ENCODE results near the gene PCNX2. TPM values are rescaled to one million over a fixed set of nuclear protein-coding genes. Genes with fewer than 3 reads are reported as not detected.

Gene PCNX2
- total RNA-seq, 2 experiments from 2014 or later = 46.4 to 49.4 TPM

DNA sequence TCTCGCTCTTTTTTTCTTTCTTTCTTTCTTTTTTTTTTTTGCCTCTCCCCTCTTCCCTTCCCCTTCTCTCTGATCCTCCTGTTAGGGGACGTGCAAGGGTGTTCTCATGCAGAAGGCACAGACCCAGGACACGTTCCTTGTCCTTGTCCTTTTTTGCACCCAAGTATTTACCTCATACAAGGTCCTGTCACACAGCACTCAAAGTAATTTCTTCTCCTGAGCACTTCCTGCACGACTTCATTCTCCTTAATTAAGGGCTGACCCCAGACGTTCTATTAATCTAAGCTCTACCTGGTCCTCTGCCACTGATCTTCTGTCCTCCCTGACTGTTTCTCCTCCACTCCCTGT, 424 bp upstream of the PCNX2 start:
- Histone ChIP-seq H3K27ac (ENCODE audit: low read depth in 1 of 2, low read length in 2 of 2) (peak overlapping the region in 1 of 2 donors; percentile 32), H3K36me3 (ENCODE audit: insufficient read depth, low read length) (no peaks in the 10 kb centered on the region), H3K27me3 (ENCODE audit: control insufficient read depth in 1 of 2, insufficient read depth in 2 of 2, low read length in 2 of 2) (no peaks in the 10 kb centered on the region), H3K9me3 (ENCODE audit: control insufficient read depth in 1 of 2, insufficient read depth in 1 of 2, low read length in 2 of 2) (no peaks in the 10 kb centered on the region), H3K4me1 (ENCODE audit: insufficient read depth, low read length) (peaks cover 12% of the 10 kb centered on the region), H3K4me3 (ENCODE audit: low read length) (peak overlapping the region; percentile 65)
- intact Hi-C loops (cut with DNase I, micrococcal nuclease) = loop anchor here (2.0 kb wide), 3 partner anchors 15 to 31 kb away; partner anchors contain the start of gene MAP3K21 (in 1 of the 2)
- Mint-ChIP-seq H3K27ac (peak overlapping the region; percentile 79), H3K9me3 (no peaks in the 10 kb centered on the region), H3K27me3 (no peaks in the 10 kb centered on the region), H3K4me3 (peak overlapping the region; percentile 89), H3K4me1 (ENCODE audit: low read depth) (peaks cover 34% of the 10 kb centered on the region), H3K36me3 (ENCODE audit: low read depth) (no peaks in the 10 kb centered on the region)
- CTCF ChIA-PET = interaction anchor here (1.3 to 1.5 kb wide), 3 partner anchors 9 to 1014 kb away, joined by 3 to 5 read pairs (median 4); no protein-coding TSS in a partner anchor
- no peak for ATAC-seq (ENCODE audit: poor library complexity)
- POLR2A ChIA-PET = interaction anchor here (0.8 to 1.3 kb wide), 2 partner anchors 17 to 32 kb away, joined by 3 to 8 read pairs; partner anchors contain the start of gene MAP3K21
- TF ChIP-seq, protein P1, sequence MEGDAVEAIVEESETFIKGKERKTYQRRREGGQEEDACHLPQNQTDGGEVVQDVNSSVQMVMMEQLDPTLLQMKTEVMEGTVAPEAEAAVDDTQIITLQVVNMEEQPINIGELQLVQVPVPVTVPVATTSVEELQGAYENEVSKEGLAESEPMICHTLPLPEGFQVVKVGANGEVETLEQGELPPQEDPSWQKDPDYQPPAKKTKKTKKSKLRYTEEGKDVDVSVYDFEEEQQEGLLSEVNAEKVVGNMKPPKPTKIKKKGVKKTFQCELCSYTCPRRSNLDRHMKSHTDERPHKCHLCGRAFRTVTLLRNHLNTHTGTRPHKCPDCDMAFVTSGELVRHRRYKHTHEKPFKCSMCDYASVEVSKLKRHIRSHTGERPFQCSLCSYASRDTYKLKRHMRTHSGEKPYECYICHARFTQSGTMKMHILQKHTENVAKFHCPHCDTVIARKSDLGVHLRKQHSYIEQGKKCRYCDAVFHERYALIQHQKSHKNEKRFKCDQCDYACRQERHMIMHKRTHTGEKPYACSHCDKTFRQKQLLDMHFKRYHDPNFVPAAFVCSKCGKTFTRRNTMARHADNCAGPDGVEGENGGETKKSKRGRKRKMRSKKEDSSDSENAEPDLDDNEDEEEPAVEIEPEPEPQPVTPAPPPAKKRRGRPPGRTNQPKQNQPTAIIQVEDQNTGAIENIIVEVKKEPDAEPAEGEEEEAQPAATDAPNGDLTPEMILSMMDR (IDR thresholded peaks at IDR 0.05) = no peak
- peak in 1 of 14 experiments; percentile 10 for DNase-seq

GRCh38 chr1:233294913-233295236, 650 bp downstream of the PCNX2 start:
- CTCF ChIA-PET = interaction anchor here (1.0 to 1.5 kb wide), 5 partner anchors 9 to 1015 kb away, joined by 3 to 5 read pairs (median 3); no protein-coding TSS in a partner anchor
- no peaks in the 10 kb centered on the region for H3K9me3 Mint-ChIP-seq

GRCh38 chr1:233293556-233294446, 1.7 kb downstream of the PCNX2 start:
- Histone ChIP-seq H3K27me3 (ENCODE audit: control insufficient read depth in 1 of 2, insufficient read depth in 2 of 2, low read length in 2 of 2) (no peaks in the 10 kb centered on the region), H3K36me3 (ENCODE audit: insufficient read depth, low read length) (peaks cover 5% of the 10 kb centered on the region), H3K4me1 (ENCODE audit: insufficient read depth, low read length) (peaks cover 12% of the 10 kb centered on the region), H3K27ac (ENCODE audit: low read depth in 1 of 2, low read length in 2 of 2) (no peak overlapping the region), H3K9me3 (ENCODE audit: control insufficient read depth in 1 of 2, insufficient read depth in 1 of 2, low read length in 2 of 2) (no peaks in the 10 kb centered on the region), H3K4me3 (ENCODE audit: low read length) (no peak overlapping the region)
- H3K9me3 Mint-ChIP-seq = no peaks in the 10 kb centered on the region
- ATAC-seq (ENCODE audit: poor library complexity) (no peak), DNase-seq (no peak)
- ChIA-PET POLR2A (no interaction called here), CTCF (interaction anchor here (1.0 to 1.3 kb wide), 2 partner anchors 11 to 33 kb away, joined by 3 to 4 read pairs; no protein-coding TSS in a partner anchor)
- TF ChIP-seq, protein P1 (IDR thresholded peaks at IDR 0.05) = no peak
- H3K36me3 Mint-ChIP-seq (ENCODE audit: low read depth) = peaks cover under 1% of the 10 kb centered on the region
- H3K27ac Mint-ChIP-seq = peak overlapping the region; percentile 79
- H3K27me3 Mint-ChIP-seq = no peaks in the 10 kb centered on the region
- intact Hi-C loops (cut with DNase I, micrococcal nuclease) = loop anchor here (2.0 kb wide), 2 partner anchors 13 to 33 kb away; partner anchors contain the start of gene MAP3K21 (in 1 of the 2)
- peak overlapping the region; percentile 67 for H3K4me3 Mint-ChIP-seq
- H3K4me1 Mint-ChIP-seq (ENCODE audit: low read depth) = peaks cover 36% of the 10 kb centered on the region

More at GRCh38 chr1:233294913-233295236, 650 bp downstream of the PCNX2 start:
- H3K36me3 ChIP-seq (ENCODE audit: insufficient read depth, low read length) = peaks cover 2% of the 10 kb centered on the region
- H3K4me1 ChIP-seq (ENCODE audit: insufficient read depth, low read length) = peaks cover 12% of the 10 kb centered on the region
- DNase-seq = peak in 13 of 14 experiments; percentile 21 to 71 (median 41)
- TF ChIP-seq, protein P1 (IDR thresholded peaks at IDR 0.05) = no peak
- Mint-ChIP-seq H3K4me3 (peak overlapping the region; percentile 89), H3K27me3 (no peaks in the 10 kb centered on the region), H3K27ac (peak overlapping the region; percentile 79), H3K36me3 (ENCODE audit: low read depth) (no peaks in the 10 kb centered on the region), H3K4me1 (ENCODE audit: low read depth) (peaks cover 36% of the 10 kb centered on the region)
- peak overlapping the region; percentile 36 to 60 for H3K27ac ChIP-seq (ENCODE audit: low read depth in 1 of 2, low read length in 2 of 2)
- H3K27me3 ChIP-seq (ENCODE audit: control insufficient read depth in 1 of 2, insufficient read depth in 2 of 2, low read length in 2 of 2) = no peaks in the 10 kb centered on the region
- peak; percentile 82 for ATAC-seq (ENCODE audit: poor library complexity)
- H3K4me3 ChIP-seq (ENCODE audit: low read length) = peak overlapping the region; percentile 65
- H3K9me3 ChIP-seq (ENCODE audit: control insufficient read depth in 1 of 2, insufficient read depth in 1 of 2, low read length in 2 of 2) = no peaks in the 10 kb centered on the region
- intact Hi-C loops (cut with DNase I, micrococcal nuclease) = loop anchor here (2.0 kb wide), 2 partner anchors 14 to 32 kb away; partner anchors contain the start of gene MAP3K21 (in 1 of the 2)
- POLR2A ChIA-PET = interaction anchor here (0.9 to 1.4 kb wide), 4 partner anchors 9 to 33 kb away, joined by 3 to 8 read pairs (median 4); partner anchors contain the start of gene MAP3K21
